ENCODE results near the gene PODXL2. TPM values are rescaled to one million over a fixed set of nuclear protein-coding genes. Genes with fewer than 3 reads are reported as not detected.

Gene PODXL2
- total RNA-seq, 2 donors from 2014 or later, result 8.3 to 14.2 TPM

GRCh38 chr3:127708837-127709236 lies 79.9 kb downstream of the PODXL2 start:
- no peak for DNase-seq
- Histone ChIP-seq H3K27ac (no peak overlapping the region), H3K27me3 (no peaks in the 10 kb centered on the region), H3K36me3 (replicated peaks in 1 of 2; ENCODE audit: insufficient read depth in 1 of 2, low read depth in 2 of 2) (no peaks in the 10 kb centered on the region), H3K4me3 (no peak overlapping the region), H3K9me3 (no peaks in the 10 kb centered on the region), H3K4me1 (no peaks in the 10 kb centered on the region)
- WGBS, 2 donors, result 45 to 83% methylated on average over 2 of the region's 2 CpGs
- intact Hi-C loops (cut with DNase I), result no loop called here
- no peak for ATAC-seq
- TF ChIP-seq POLR2A (IDR thresholded peaks at IDR 0.05), result no peak
- TF ChIP-seq CTCF (IDR thresholded peaks at IDR 0.05), result no peak

- no peak overlapping the region for H3K27ac ChIP-seq
- DNase-seq, result peak in 1 of 4 donors; percentile 2
Observed at GRCh38 chr3:127709320-127710060, 80.5 kb downstream of the PODXL2 start.

GRCh38 chr3:127710155-127710941 lies 81.4 kb downstream of the PODXL2 start:
- Histone ChIP-seq H3K36me3 (replicated peaks in 1 of 2; ENCODE audit: insufficient read depth in 1 of 2, low read depth in 2 of 2) (no peaks in the 10 kb centered on the region), H3K9me3 (no peaks in the 10 kb centered on the region), H3K27me3 (no peaks in the 10 kb centered on the region), H3K4me3 (no peak overlapping the region), H3K4me1 (no peaks in the 10 kb centered on the region), H3K27ac (no peak overlapping the region)
- ATAC-seq (no peak), DNase-seq (peak in 1 of 4 donors; percentile 5)
- TF ChIP-seq CTCF (IDR thresholded peaks at IDR 0.05) (no peak), POLR2A (IDR thresholded peaks at IDR 0.05) (no peak)
- 85 to 86% methylated on average over 16 to 18 of the region's 18 CpGs for WGBS, 2 donors
- intact Hi-C loops (cut with DNase I), result no loop called here

More at GRCh38 chr3:127709320-127710060, 80.5 kb downstream of the PODXL2 start:
- ATAC-seq, result no peak
- no peaks in the 10 kb centered on the region for H3K27me3 ChIP-seq
- 57 to 60% methylated on average over 3 of the region's 3 CpGs for WGBS, 2 donors
- intact Hi-C loops (cut with DNase I), result no loop called here
- H3K36me3 ChIP-seq (replicated peaks in 1 of 2; ENCODE audit: insufficient read depth in 1 of 2, low read depth in 2 of 2), result no peaks in the 10 kb centered on the region
- H3K9me3 ChIP-seq, result no peaks in the 10 kb centered on the region
- H3K4me1 ChIP-seq, result no peaks in the 10 kb centered on the region
- TF ChIP-seq POLR2A (IDR thresholded peaks at IDR 0.05), result no peak
- no peak for TF ChIP-seq CTCF (IDR thresholded peaks at IDR 0.05)
- no peak overlapping the region for H3K4me3 ChIP-seq

- intact Hi-C loops (cut with DNase I), result no loop called here
- DNase-seq (peak in 1 of 4 donors; percentile 6), ATAC-seq (no peak)
- no peak overlapping the region for H3K27ac ChIP-seq
- no peaks in the 10 kb centered on the region for H3K4me1 ChIP-seq
- 62 to 71% methylated on average over 5 to 14 of the region's 14 CpGs for WGBS, 2 donors
- no peak overlapping the region for H3K4me3 ChIP-seq
- TF ChIP-seq POLR2A (IDR thresholded peaks at IDR 0.05), result no peak
- no peak for TF ChIP-seq CTCF (IDR thresholded peaks at IDR 0.05)
- H3K36me3 ChIP-seq (replicated peaks in 1 of 2; ENCODE audit: insufficient read depth in 1 of 2, low read depth in 2 of 2), result no peaks in the 10 kb centered on the region
- H3K9me3 ChIP-seq, result no peaks in the 10 kb centered on the region
- no peaks in the 10 kb centered on the region for H3K27me3 ChIP-seq
Observed at GRCh38 chr3:127711021-127711695, 82.2 kb downstream of the PODXL2 start.
